ENCODE results near the gene DHX36. TPM values are rescaled to one million over a fixed set of nuclear protein-coding genes. Genes with fewer than 3 reads are reported as not detected.

Gene DHX36
- total RNA-seq, 2 experiments from 2014 or later, result 40.6 to 77.4 TPM

GRCh38 chr3:154251610-154252009 lies 72.7 kb downstream of the DHX36 start:
- intact Hi-C loops (cut with micrococcal nuclease; ENCODE audit: unreplicated experiment), result loop anchor here (5.0 kb wide), 1 partner anchor 154 kb away; no protein-coding TSS in a partner anchor
- no TSS peak for BruUV-seq (replicated peaks)
- no peak overlapping the region for H3K27ac ChIP-seq (ENCODE audit: low read depth, low read length, poor library complexity, severe bottlenecking)
- H3K4me1 ChIP-seq (ENCODE audit: insufficient read depth, low read length, poor library complexity, severe bottlenecking), result no peaks in the 10 kb centered on the region
- H3K79me2 ChIP-seq (ENCODE audit: insufficient read depth, low read depth, low read length), result no peaks in the 10 kb centered on the region
- no peak overlapping the region for H3K4me3 ChIP-seq (ENCODE audit: low read depth, low read length, poor library complexity, severe bottlenecking)
- H3K4me2 ChIP-seq (ENCODE audit: low read length), result no peak overlapping the region
- H3K9me3 ChIP-seq (ENCODE audit: low read length), result no peaks in the 10 kb centered on the region
- no peaks in the 10 kb centered on the region for H3K36me3 ChIP-seq (ENCODE audit: insufficient read depth, low read length)
- no peaks in the 10 kb centered on the region for H4K20me1 ChIP-seq (ENCODE audit: insufficient read depth, low read length)
- ChIA-PET POLR2A (no interaction called here), CTCF (ENCODE audit: unreplicated experiment) (no interaction called here)
- DNase-seq (ENCODE audit: low spot score), result no peak
- TF ChIP-seq CTCF (conservative IDR thresholded peaks at IDR 0.05; ENCODE audit: low read length) (no peak), EZH2phosphoT487 (IDR thresholded peaks at IDR 0.05; ENCODE audit: borderline replicate concordance, low read depth, low read length) (no peak)
- H3K9me2 ChIP-seq (ENCODE audit: insufficient read depth, low read length), result no peaks in the 10 kb centered on the region
- H2AFZ ChIP-seq (ENCODE audit: low read length), result no peak overlapping the region

- no peaks in the 10 kb centered on the region for H3K9me3 ChIP-seq (ENCODE audit: low read length)
- DNase-seq (ENCODE audit: low spot score), result no peak
- no peaks in the 10 kb centered on the region for H3K36me3 ChIP-seq (ENCODE audit: insufficient read depth, low read length)
- no peak overlapping the region for H3K4me3 ChIP-seq (ENCODE audit: low read depth, low read length, poor library complexity, severe bottlenecking)
- H3K79me2 ChIP-seq (ENCODE audit: insufficient read depth, low read depth, low read length), result no peaks in the 10 kb centered on the region
- no peak overlapping the region for H3K27ac ChIP-seq (ENCODE audit: low read depth, low read length, poor library complexity, severe bottlenecking)
- no peaks in the 10 kb centered on the region for H3K9me2 ChIP-seq (ENCODE audit: insufficient read depth, low read length)
- H4K20me1 ChIP-seq (ENCODE audit: insufficient read depth, low read length), result no peaks in the 10 kb centered on the region
- CTCF ChIA-PET (ENCODE audit: unreplicated experiment), result no interaction called here
- TF ChIP-seq EZH2phosphoT487 (IDR thresholded peaks at IDR 0.05; ENCODE audit: borderline replicate concordance, low read depth, low read length) (no peak), CTCF (conservative IDR thresholded peaks at IDR 0.05; ENCODE audit: low read length) (no peak)
- BruUV-seq (replicated peaks), result no TSS peak
- H3K4me2 ChIP-seq (ENCODE audit: low read length), result no peak overlapping the region
- POLR2A ChIA-PET, result interaction anchor here (1.0 kb wide), 1 partner anchor 42 kb away, joined by 3 read pairs; no protein-coding TSS in a partner anchor
- H2AFZ ChIP-seq (ENCODE audit: low read length), result no peak overlapping the region
- intact Hi-C loops (cut with micrococcal nuclease; ENCODE audit: unreplicated experiment), result loop anchor here (5.0 kb wide), 1 partner anchor 153 kb away; no protein-coding TSS in a partner anchor
- H3K4me1 ChIP-seq (ENCODE audit: insufficient read depth, low read length, poor library complexity, severe bottlenecking), result no peaks in the 10 kb centered on the region
Measured at GRCh38 chr3:154250291-154250690, 74.0 kb downstream of the DHX36 start.

- no peaks in the 10 kb centered on the region for H3K36me3 ChIP-seq (ENCODE audit: insufficient read depth, low read length)
- H3K27ac ChIP-seq (ENCODE audit: low read depth, low read length, poor library complexity, severe bottlenecking), result no peak overlapping the region
- H3K4me1 ChIP-seq (ENCODE audit: insufficient read depth, low read length, poor library complexity, severe bottlenecking), result no peaks in the 10 kb centered on the region
- POLR2A ChIA-PET, result interaction anchor here (0.6 to 0.8 kb wide), 2 partner anchors 33 to 99 kb away, joined by 3 read pairs; no protein-coding TSS in a partner anchor
- no peaks in the 10 kb centered on the region for H3K9me2 ChIP-seq (ENCODE audit: insufficient read depth, low read length)
- H3K9me3 ChIP-seq (ENCODE audit: low read length), result no peaks in the 10 kb centered on the region
- H3K4me3 ChIP-seq (ENCODE audit: low read depth, low read length, poor library complexity, severe bottlenecking), result no peak overlapping the region
- no peak overlapping the region for H3K4me2 ChIP-seq (ENCODE audit: low read length)
- no peaks in the 10 kb centered on the region for H4K20me1 ChIP-seq (ENCODE audit: insufficient read depth, low read length)
- CTCF ChIA-PET (ENCODE audit: unreplicated experiment), result no interaction called here
- no peak overlapping the region for H2AFZ ChIP-seq (ENCODE audit: low read length)
- intact Hi-C loops (cut with micrococcal nuclease; ENCODE audit: unreplicated experiment), result no loop called here
- TF ChIP-seq EZH2phosphoT487 (IDR thresholded peaks at IDR 0.05; ENCODE audit: borderline replicate concordance, low read depth, low read length) (no peak), CTCF (conservative IDR thresholded peaks at IDR 0.05; ENCODE audit: low read length) (no peak)
- no peak for DNase-seq (ENCODE audit: low spot score)
- no TSS peak for BruUV-seq (replicated peaks)
- no peaks in the 10 kb centered on the region for H3K79me2 ChIP-seq (ENCODE audit: insufficient read depth, low read depth, low read length)
Measured at GRCh38 chr3:154247806-154248415, 76.4 kb downstream of the DHX36 start.
